HUDEP-2 (cell line): ENCODE data around the gene SHC2.
A peak's percentile ranks its signal among the peaks of the same experiment; 100 is the strongest.

Experiments used
- DNase-seq, 76 experiments: peaks; one replicate each; lab custom pipeline; 2025; ENCODE audit not compliant: unreplicated experiment in 76 of 76; lab: John Stamatoyannopoulos, UW

SHC2 gene

GRCh38 chr19:472005-472858, 11.4 kb upstream of the SHC2 start:
- no peak for DNase-seq

- DNase-seq = no peak
Measured at GRCh38 chr19:470701-471100, 9.9 kb upstream of the SHC2 start.

DNA sequence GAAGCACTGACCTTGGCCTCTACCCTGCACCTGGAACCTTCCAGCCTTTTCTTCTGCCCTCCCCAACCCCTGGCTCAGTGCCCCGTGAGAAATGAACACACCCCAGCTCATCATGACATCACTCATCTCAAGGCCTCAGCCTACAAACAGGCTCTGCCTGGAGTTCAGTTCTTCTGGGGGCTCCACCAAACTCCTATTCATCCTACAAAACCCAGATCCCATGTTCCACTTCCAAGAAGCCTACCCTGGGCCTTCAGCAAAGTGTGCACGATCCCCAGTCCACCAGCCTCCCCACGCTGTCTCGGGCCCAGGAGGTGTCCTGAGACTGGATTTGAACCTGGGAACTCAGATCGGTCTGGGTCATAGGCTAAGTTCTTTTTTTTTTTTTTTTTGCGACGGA, 9.0 kb upstream of the SHC2 start:
- DNase-seq = no peak

- DNase-seq = no peak
Measured at GRCh38 chr19:468587-469256, 7.9 kb upstream of the SHC2 start.

GRCh38 chr19:467554-467953, 6.7 kb upstream of the SHC2 start:
- no peak for DNase-seq

- DNase-seq = no peak
Measured at GRCh38 chr19:465056-465816, 4.4 kb upstream of the SHC2 start.

- no peak for DNase-seq
Measured at GRCh38 chr19:464208-464545, 3.3 kb upstream of the SHC2 start.

DNA sequence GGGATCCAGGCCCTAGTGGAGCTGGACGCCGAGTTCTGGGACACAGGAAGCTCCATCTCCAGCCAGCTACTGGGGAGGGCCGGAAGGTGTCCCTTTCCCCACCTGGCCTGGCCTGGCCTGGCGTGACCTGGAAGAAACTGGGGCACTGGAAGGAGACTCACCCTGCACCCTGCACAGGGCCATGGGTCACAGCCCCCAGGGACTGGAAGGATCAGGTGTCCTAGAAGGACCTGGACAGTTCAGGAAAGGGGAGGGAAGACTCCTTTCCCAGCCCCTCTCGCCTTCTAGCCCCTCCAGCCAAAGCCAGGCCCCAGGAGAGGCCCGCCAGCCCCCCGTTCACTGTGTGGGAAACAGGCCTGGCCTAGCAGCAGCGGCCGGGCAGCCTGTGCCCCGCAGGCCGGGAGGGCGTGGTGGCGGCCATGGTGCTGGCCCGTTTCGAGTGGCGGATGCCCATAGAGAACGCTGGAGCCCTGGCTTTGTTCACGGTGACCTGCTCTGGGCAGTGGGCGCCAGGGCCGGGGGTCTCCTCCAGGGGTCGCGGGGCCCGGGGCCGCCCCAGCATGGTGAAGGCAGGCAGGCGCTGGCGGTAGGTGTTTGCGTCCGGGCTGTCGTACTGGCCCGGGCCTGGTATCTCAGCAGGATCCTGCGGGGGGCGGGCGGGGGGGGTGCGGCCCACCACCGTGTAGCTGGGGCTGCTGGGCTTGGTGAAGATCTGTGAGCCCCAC, 2.8 kb upstream of the SHC2 start:
- DNase-seq = no peak

DNA sequence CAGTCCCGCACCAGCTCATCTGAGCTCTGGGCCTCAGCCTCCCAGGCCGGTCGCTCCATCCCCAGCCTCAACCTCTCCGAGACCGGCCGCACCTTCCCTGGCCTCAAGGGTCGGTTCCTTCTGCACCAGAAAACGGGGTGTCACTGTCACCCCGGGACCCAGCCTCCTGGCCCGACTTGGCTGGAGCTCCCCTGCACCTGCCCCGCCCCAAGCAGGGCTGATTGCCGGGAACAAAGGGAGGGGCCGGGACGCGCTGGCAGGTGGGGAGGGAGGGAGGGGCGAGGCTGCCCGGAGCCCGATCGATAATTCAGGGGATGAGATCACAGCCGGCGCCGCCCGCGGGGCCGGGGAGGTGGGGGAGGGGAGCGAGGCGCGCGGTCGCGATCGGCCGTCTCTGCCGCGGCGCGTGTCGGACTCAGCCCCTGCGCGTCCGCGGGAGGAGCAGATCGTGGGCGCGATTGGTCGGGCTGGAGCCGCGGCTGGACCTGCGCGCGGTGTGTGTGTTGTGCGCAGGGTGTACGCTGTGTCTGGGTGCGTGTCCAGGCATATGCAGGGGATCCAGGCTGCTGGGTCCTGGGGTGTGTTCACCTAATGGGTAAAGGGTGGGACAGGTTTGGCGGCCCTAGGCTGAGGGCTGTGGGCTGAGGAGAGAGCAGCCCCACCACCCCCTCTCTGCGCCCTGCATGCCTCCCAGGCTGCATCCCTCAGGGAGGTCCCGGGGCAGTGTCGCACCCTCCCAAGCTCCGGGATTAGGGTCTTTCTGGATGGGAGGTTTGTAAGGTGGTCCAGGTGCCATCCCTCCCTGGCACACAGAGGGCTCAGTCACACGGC, 1.1 kb upstream of the SHC2 start:
- peak in 9 of 76 experiments; percentile 11 to 33 (median 25) for DNase-seq

- DNase-seq = peak in 20 of 76 experiments; percentile 10 to 54 (median 20)
Measured at GRCh38 chr19:459724-460511, 915 bp downstream of the SHC2 start.

DNA sequence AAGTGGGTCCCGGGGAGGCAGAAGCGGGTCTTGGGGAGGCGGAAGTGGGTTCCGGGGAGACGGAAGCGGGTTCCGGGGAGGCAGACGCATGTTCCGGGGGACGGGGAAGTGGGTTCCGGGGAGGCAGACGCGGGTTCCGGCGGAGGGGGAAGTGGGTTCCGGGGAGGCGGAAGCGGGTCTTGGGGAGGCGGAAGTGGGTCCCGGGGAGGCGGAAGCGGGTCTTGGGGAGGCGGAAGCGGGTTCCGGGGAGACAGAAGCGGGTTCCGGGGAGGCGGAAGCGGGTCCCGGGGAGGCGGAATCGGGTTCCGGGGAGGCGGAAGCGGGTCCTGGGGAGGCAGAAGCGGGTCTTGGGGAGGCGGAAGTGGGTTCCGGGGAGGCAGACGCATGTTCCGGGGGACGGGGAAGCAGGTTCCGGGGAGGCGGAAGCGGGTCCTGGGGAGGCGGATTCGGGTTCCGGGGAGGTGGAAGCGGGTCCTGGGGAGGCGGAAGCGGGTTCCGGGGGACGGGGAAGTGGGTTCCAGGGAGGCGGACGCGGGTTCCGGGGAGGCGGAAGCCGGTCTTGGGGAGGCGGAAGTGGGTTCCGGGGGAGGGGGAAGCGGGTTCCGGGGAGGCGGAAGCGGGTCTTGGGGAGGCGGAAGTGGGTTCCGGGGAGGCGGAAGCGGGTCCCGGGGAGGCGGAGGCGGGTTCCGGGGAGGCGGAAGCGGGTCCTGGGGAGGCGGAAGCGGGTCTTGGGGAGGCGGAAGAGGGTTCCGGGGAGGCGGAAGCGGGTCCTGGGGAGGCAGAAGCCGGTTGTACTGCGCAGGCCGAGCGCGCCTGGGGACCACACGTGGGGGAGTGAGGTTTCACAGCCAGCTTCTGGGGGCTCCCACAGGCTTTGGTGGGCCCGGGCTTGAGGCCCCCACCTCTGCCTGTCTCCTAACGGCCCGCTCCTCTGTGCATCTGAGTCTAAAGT, 2.5 kb downstream of the SHC2 start:
- no peak for DNase-seq

GRCh38 chr19:457636-458035, 3.2 kb downstream of the SHC2 start:
- no peak for DNase-seq

DNA sequence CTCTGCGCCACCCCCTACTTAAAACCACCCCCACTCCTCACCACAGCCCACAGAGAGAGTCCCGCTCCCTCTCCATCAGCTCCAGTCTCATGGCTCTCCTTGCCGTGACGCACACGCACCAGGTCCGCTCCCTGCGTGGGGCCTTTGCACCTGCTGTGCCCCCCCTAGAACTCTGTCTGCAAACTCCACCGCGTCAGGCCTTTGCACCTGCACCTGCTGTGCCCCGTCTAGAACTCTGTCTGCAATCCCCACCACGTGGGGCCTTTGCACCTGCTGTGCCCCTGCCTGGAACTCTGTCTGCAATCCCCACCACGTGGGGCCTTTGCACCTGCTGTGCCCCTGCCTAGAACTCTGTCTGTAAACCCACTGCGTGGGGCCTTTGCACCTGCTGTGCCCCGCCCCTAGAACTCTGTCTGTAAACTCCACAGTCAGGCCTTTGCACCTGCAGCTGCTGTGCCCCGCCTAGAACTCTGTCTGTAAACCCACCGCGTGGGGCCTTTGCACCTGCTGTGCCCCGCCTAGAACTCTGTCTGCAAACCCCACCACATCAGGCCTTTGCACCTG, 4.2 kb downstream of the SHC2 start:
- DNase-seq = no peak

- DNase-seq = no peak
Measured at GRCh38 chr19:455851-456546, 4.8 kb downstream of the SHC2 start.

GRCh38 chr19:455031-455705, 5.7 kb downstream of the SHC2 start:
- no peak for DNase-seq

DNA sequence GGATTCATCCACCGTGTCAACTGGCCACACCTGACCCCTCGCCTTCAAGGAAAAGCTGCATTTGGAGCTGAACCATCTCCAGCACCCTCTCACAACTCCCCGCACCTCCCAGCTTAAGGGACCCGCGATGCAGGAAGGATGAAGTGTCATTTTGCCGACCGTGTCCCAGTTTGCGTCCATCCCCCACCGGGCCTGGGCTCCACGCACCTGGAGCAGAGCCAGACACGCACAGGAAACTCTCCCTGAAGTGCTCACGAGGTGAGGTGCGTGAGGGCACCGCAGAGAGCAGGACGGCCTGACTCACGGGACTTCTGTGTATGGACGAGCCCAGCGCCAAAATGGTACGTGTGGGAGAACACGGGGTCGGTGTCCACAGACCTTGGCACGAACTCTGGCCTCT, 7.2 kb downstream of the SHC2 start:
- no peak for DNase-seq

- no peak for DNase-seq
Measured at GRCh38 chr19:452829-453228, 8.0 kb downstream of the SHC2 start.
